Bronchial epithelial cell (primary cell): ENCODE data around the gene ABCB11. TPM values are rescaled to one million over a fixed set of nuclear protein-coding genes. Genes with fewer than 3 reads are reported as not detected.
"Not testable (repeated sequence)": the region's sequence is repeated elsewhere in the genome, so short reads cannot be mapped to it uniquely, and the experiment has no call there.

ENCODE experiments used
- DNase-seq: peaks from one replicate; pipeline ENCODE4 v3.0.0-alpha.2; 2010; ENCODE audit warnings: low read depth
- FAIRE-seq: peaks from 2 replicates; lab custom pipeline; 2011; peaks lifted over from hg19 to GRCh38; lab: Jason Lieb, UNC
- H3K27me3 ChIP-seq: 2 replicates; pipeline ENCODE4 v1.5.1; 2011; ENCODE audit warnings: low read length; ENCODE audit not compliant: control insufficient read depth, insufficient read depth
- H3K36me3 ChIP-seq: 2 replicates; pipeline ENCODE4 v1.5.1; 2011; ENCODE audit warnings: low read length; ENCODE audit not compliant: control insufficient read depth, insufficient read depth
- H3K4me3 ChIP-seq: 2 replicates; pipeline ENCODE4 v1.5.1; 2011; ENCODE audit warnings: mild to moderate bottlenecking, low read depth, low read length, control low read depth
- CTCF ChIP-seq: IDR thresholded peaks from 2 replicates; pipeline ENCODE4 v1.5.1; 2011; ENCODE audit warnings: mild to moderate bottlenecking, moderate library complexity, low read length, control low read depth, inconsistent platforms; ENCODE audit not compliant: insufficient read depth, severe bottlenecking
- total RNA-seq: library from RNA; depleted of rRNA; stranded (reverse); fragments of >200 nt; gene quantifications from 2 replicates; pipeline ENCODE4 v1.2.1, GENCODE V29; 2014

ABCB11 gene
- total RNA-seq, 1 donor from 2014 or later: 0.26 TPM

- FAIRE-seq: peak; percentile 7
- H3K27me3 ChIP-seq: no peaks in the 10 kb centered on the region
- TF ChIP-seq CTCF: no peak
- no peaks in the 10 kb centered on the region for H3K36me3 ChIP-seq
- DNase-seq: no peak
- no peak overlapping the region for H3K4me3 ChIP-seq
Measured at GRCh38 chr2:169014780-169015179, 16.3 kb downstream of the ABCB11 start.

- FAIRE-seq (no peak), DNase-seq (no peak)
- no peak for TF ChIP-seq CTCF
- no peaks in the 10 kb centered on the region for H3K36me3 ChIP-seq
- H3K27me3 ChIP-seq: no peaks in the 10 kb centered on the region
- H3K4me3 ChIP-seq: no peak overlapping the region
Measured at GRCh38 chr2:169013628-169014026, 17.5 kb downstream of the ABCB11 start.

- Histone ChIP-seq H3K4me3 (no peak overlapping the region), H3K36me3 (no peaks in the 10 kb centered on the region), H3K27me3 (no peaks in the 10 kb centered on the region)
- DNase-seq: no peak
- FAIRE-seq: no peak
- no peak for TF ChIP-seq CTCF
Measured at GRCh38 chr2:169012812-169013627, 18.1 kb downstream of the ABCB11 start.

- H3K27me3 ChIP-seq: not testable (repeated sequence)
- FAIRE-seq: peak; percentile 91
Measured at GRCh38 chr2:169012191-169012792, 18.8 kb downstream of the ABCB11 start.

GRCh38 chr2:169011698-169012097, 19.4 kb downstream of the ABCB11 start:
- FAIRE-seq: no peak

More at GRCh38 chr2:169012191-169012792, 18.8 kb downstream of the ABCB11 start:
- DNase-seq: peak; percentile 98
- not testable (repeated sequence) for H3K4me3 ChIP-seq, H3K36me3 ChIP-seq

More at GRCh38 chr2:169011698-169012097, 19.4 kb downstream of the ABCB11 start:
- H3K4me3 ChIP-seq: no peak overlapping the region
- no peaks in the 10 kb centered on the region for H3K27me3 ChIP-seq
- no peaks in the 10 kb centered on the region for H3K36me3 ChIP-seq
- TF ChIP-seq CTCF: no peak
- DNase-seq: no peak
